ENCODE measurements around the gene TSPAN1. TPM values are rescaled to one million over a fixed set of nuclear protein-coding genes. Genes with fewer than 3 reads are reported as not detected.

The TSPAN1 gene
- polyA plus RNA-seq, 3 donors = not detected

DNA sequence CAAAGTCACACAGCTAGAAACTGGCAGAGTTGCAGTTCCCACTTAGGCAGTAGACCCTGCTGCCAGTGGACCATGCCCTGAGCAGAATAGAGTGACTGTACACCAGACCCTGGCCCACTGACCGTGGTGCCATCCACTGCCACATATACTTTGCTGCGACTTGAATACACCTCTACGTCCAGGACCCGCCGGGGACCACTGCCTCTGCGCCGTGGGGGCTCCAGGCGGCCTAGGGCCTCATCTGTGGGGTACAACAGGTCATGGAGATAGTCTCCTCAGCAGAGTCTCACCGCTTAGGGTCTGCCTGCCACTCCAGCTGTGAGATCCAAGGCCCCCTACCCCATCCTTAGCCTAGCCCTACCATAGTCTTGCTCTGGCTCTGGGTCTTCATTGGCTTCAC is 21.7 kb downstream of the TSPAN1 start:
- peaks cover 16 to 26% of the 10 kb centered on the region in 2 donors for H3K36me3 ChIP-seq (replicated peaks in 1 of 2; ENCODE audit: control insufficient read depth in 1 of 2, insufficient read depth in 2 of 2, low read length in 2 of 2)
- H3K4me1 ChIP-seq (ENCODE audit: control insufficient read depth in 1 of 2, insufficient read depth in 2 of 2, low read length in 2 of 2) = peaks cover 25 to 33% of the 10 kb centered on the region in 2 donors
- H3K4me1 Mint-ChIP-seq = peaks cover 37% of the 10 kb centered on the region
- no peak overlapping the region for H3K4me3 Mint-ChIP-seq
- no peak overlapping the region for H3K27ac Mint-ChIP-seq
- no peak for TF ChIP-seq CTCF (IDR thresholded peaks at IDR 0.05)
- H3K4me3 ChIP-seq (replicated peaks in 1 of 3; ENCODE audit: low read depth in 2 of 3, low read length in 3 of 3) = no peak overlapping the region
- DNase-seq = no peak
- H3K9ac ChIP-seq (ENCODE audit: insufficient read depth, low read length, poor library complexity, severe bottlenecking) = no peak overlapping the region
- no peaks in the 10 kb centered on the region for H3K79me2 ChIP-seq (ENCODE audit: insufficient read depth, low read length)
- intact Hi-C loops (cut with micrococcal nuclease) = no loop called here
- 100% methylated on average over 9 of the region's 9 CpGs for WGBS (ENCODE audit: insufficient coverage)
- H3K36me3 Mint-ChIP-seq = peaks cover 20 to 30% of the 10 kb centered on the region in 2 donors
- H3K4me2 ChIP-seq (replicated peaks; ENCODE audit: extremely low read depth, low read length, poor library complexity, severe bottlenecking) = no peak overlapping the region
- no peaks in the 10 kb centered on the region for H3K27me3 ChIP-seq (ENCODE audit: control insufficient read depth in 2 of 2, insufficient read depth in 2 of 2, low read length in 2 of 2)
- no peaks in the 10 kb centered on the region for H3K9me3 ChIP-seq (replicated peaks in 1 of 2; ENCODE audit: control insufficient read depth in 1 of 2, insufficient read depth in 1 of 2, low read length in 2 of 2)
- peaks cover 0 to 2% (median 0%) of the 10 kb centered on the region in 7 donors for H3K9me3 Mint-ChIP-seq
- no peaks in the 10 kb centered on the region for H4K20me1 ChIP-seq (ENCODE audit: insufficient read depth, low read length)
- no peak overlapping the region for H3K27ac ChIP-seq (ENCODE audit: low read depth in 1 of 2, low read length in 2 of 2)
- H2AFZ ChIP-seq (ENCODE audit: insufficient read depth, low read depth, low read length, poor library complexity, severe bottlenecking) = no peak overlapping the region
- H3K27me3 Mint-ChIP-seq (ENCODE audit: low read depth in 3 of 3) = peaks cover 0 to 3% (median 3%) of the 10 kb centered on the region in 3 donors

DNA sequence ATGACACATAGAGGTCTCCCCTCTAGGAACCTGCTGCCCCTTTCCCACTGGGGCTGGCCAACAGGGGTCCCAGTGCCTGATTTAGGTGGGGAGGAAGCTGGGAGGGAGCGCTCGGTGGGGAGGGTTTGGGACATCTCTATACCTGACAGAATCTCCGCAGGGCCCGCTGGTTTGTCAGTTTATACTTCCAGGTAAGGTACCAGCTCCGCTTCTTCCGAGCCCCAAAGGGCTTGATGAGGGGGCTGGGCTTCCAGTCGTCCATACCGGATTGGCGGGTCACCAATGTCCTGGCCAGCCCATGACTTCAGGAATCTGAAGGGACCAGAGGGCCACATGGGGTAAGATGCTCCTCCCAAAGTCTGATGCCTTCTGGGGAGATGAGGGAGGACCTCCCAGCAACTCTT is 22.7 kb downstream of the TSPAN1 start:
- no peak for DNase-seq
- H4K20me1 ChIP-seq (ENCODE audit: insufficient read depth, low read length) = no peaks in the 10 kb centered on the region
- Mint-ChIP-seq H3K27me3 (ENCODE audit: low read depth in 3 of 3) (peaks cover under 1 to 5% (median 3%) of the 10 kb centered on the region in 3 donors), H3K4me3 (peak overlapping the region; percentile 81 to 87), H3K9me3 (peaks cover 0 to 2% (median 0%) of the 10 kb centered on the region in 7 donors), H3K36me3 (peaks cover 12 to 24% of the 10 kb centered on the region in 2 donors), H3K27ac (peak overlapping the region in 6 of 7 donors; percentile 6 to 75 (median 50)), H3K4me1 (peaks cover 38% of the 10 kb centered on the region)
- H3K4me1 ChIP-seq (ENCODE audit: control insufficient read depth in 1 of 2, insufficient read depth in 2 of 2, low read length in 2 of 2) = peaks cover 25 to 33% of the 10 kb centered on the region in 2 donors
- no peaks in the 10 kb centered on the region for H3K9me3 ChIP-seq (replicated peaks in 1 of 2; ENCODE audit: control insufficient read depth in 1 of 2, insufficient read depth in 1 of 2, low read length in 2 of 2)
- peak overlapping the region in 1 of 2 donors; percentile 50 for H3K27ac ChIP-seq (ENCODE audit: low read depth in 1 of 2, low read length in 2 of 2)
- H3K27me3 ChIP-seq (ENCODE audit: control insufficient read depth in 2 of 2, insufficient read depth in 2 of 2, low read length in 2 of 2) = no peaks in the 10 kb centered on the region
- no peak for TF ChIP-seq CTCF (IDR thresholded peaks at IDR 0.05)
- H3K79me2 ChIP-seq (ENCODE audit: insufficient read depth, low read length) = no peaks in the 10 kb centered on the region
- H2AFZ ChIP-seq (ENCODE audit: insufficient read depth, low read depth, low read length, poor library complexity, severe bottlenecking) = peak overlapping the region; percentile 100
- 97% methylated on average over 7 of the region's 9 CpGs for WGBS (ENCODE audit: insufficient coverage)
- intact Hi-C loops (cut with micrococcal nuclease) = no loop called here
- peak overlapping the region; percentile 87 for H3K4me2 ChIP-seq (replicated peaks; ENCODE audit: extremely low read depth, low read length, poor library complexity, severe bottlenecking)
- H3K9ac ChIP-seq (ENCODE audit: insufficient read depth, low read length, poor library complexity, severe bottlenecking) = peak overlapping the region; percentile 69
- H3K4me3 ChIP-seq (replicated peaks in 1 of 3; ENCODE audit: low read depth in 2 of 3, low read length in 3 of 3) = peak overlapping the region; percentile 64 to 88 (median 66)
- peaks cover 10 to 17% of the 10 kb centered on the region in 2 donors for H3K36me3 ChIP-seq (replicated peaks in 1 of 2; ENCODE audit: control insufficient read depth in 1 of 2, insufficient read depth in 2 of 2, low read length in 2 of 2)

Measured in CD14-positive monocyte (primary cell).